GM20431 (cell line): ENCODE data around the gene HIPK3.
"Not testable (repeated sequence)": the region's sequence is repeated elsewhere in the genome, so short reads cannot be mapped to it uniquely, and the experiment has no call there.

Source experiments
- in situ Hi-C: fragments of 300-500 bp; cut with MseI, MboI; formaldehyde crosslinking; loops from one replicate; pipeline ENCODE4 v1.15.0; 2020; ENCODE audit warnings: low sequenced_read_pairs; ENCODE audit not compliant: unreplicated experiment

HIPK3 gene

DNA sequence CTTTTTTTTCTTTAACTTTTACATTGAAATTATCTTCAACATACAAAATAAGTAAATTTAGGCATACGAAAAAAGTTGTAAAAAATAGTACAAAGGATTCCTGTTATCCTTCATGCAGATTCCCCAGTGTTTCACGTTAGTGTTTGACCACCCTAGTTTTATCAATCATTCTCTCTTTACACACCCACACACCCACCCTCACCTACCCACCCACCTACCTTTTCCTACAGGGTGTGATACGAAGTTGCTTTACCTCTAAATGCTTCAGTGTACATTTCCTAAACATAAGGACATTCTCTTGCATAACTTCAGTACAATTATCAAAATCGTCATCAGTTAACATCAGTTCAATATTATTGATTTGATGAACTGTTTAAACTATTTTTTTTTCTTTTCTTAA lies 37.0 kb downstream of the HIPK3 start:
- in situ Hi-C loops = no loop called here

DNA sequence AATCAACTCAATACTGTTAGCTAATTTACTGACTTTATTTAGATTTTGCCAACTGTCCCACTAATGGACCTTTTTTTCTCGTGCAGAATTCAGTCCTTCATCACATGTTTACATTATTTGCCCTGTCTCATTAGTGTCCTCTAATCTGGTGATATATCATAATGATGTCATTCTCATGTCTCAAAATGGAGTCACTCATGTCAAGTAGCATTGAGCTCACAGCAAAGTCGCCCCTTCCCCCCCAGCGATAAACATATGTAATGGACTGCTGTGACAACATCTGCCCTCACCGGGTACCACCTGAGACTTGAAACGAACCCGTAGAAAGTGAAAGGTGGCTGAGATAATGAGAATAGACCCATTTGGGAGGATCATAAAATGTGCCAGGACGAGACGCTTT lies 37.6 kb downstream of the HIPK3 start:
- in situ Hi-C loops = no loop called here

DNA sequence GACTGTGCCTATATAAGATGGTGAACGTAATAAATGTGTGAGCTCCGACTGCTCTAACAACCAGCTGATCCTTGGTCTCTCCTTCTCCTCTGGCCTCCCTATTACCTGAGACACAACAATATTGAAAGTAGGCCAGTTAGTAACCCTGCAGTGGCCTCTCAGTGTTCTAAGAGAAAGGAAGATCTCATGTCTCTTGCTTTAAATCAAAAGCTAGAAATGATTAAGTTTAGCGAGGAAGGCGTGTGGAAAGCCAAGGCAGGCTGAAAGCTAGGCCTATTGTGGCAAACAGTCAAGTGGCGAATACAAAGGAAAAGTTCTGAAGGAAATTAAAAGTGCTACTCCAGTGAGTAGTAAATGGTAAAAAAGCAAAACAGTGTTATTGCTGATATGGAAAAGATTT lies 39.5 kb downstream of the HIPK3 start:
- in situ Hi-C loops = no loop called here

DNA sequence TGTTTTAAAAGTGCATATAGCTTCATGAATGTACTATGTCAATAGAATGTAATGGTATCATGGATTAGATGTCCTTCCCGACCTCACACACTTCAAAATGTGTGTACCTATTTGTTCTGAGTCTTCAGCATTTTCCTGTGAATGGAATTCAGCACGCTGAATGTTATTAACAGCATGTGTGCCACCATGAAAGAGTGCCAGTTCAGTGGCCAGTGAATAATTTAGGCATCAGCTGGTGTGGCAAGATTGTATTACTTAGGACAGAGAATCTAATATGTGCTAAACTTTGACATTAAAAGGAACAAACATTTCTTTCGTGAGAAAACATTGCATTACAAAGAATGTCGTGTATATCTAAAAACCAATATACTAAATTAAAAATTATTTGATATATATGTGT lies 46.4 kb downstream of the HIPK3 start:
- in situ Hi-C loops = no loop called here

DNA sequence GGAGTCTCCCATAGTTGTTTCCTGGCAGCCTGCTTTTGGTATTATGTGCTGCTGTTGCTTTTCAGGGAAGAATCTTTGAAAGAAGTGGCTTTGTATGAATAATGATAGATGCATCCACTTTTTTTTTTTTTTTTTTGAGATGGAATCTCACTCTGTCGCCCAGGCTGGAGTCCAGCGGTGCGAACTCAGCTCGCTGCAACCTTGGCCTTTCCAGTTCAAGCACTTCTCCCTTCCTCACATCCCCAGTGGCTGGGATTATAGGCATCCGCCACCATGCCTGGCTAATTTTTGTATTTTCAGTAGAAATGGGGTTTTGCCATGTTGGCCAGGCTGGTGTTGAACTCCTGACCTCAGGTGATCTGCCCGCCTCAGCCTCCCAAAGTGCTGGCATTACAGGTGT lies 49.6 kb downstream of the HIPK3 start:
- in situ Hi-C loops = not testable (repeated sequence)

DNA sequence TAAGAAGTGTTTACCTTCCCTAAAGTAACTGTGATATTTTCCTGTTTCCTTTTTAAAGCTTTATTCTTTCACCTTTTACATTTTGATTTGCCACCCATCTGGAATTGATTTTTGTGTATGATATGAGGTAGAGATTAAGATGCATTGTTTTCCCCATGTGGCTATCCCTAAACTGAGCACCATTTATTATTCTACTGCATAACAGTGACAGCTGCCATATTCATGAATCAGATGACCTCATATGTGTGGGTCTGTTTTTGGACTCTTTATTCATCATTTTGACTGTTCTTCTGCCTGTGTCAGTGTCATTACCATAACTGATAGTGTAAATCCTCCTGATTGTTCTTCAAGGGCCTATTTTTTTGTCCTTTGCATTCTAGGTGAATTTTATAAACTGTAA lies 50.8 kb downstream of the HIPK3 start:
- in situ Hi-C loops = no loop called here

DNA sequence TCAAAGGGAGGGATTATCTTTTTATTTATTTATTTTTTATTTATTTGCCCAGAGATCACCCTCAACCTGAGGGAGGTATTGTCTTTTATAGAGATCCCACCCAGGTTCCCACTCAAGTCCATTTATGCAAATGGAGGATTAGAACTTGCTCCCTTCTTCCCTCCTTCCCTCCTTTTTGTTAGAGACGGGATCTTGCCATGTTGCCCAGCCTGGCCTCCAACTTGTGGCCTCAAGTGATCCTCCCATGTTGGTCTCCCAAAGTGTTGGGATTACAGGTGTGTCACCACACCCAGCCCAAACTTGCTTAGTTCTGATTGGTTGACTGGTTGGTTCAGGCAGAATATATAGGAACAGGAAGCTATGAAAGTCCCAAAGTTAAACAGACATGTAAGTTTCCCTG lies 51.9 kb downstream of the HIPK3 start:
- in situ Hi-C loops = no loop called here

DNA sequence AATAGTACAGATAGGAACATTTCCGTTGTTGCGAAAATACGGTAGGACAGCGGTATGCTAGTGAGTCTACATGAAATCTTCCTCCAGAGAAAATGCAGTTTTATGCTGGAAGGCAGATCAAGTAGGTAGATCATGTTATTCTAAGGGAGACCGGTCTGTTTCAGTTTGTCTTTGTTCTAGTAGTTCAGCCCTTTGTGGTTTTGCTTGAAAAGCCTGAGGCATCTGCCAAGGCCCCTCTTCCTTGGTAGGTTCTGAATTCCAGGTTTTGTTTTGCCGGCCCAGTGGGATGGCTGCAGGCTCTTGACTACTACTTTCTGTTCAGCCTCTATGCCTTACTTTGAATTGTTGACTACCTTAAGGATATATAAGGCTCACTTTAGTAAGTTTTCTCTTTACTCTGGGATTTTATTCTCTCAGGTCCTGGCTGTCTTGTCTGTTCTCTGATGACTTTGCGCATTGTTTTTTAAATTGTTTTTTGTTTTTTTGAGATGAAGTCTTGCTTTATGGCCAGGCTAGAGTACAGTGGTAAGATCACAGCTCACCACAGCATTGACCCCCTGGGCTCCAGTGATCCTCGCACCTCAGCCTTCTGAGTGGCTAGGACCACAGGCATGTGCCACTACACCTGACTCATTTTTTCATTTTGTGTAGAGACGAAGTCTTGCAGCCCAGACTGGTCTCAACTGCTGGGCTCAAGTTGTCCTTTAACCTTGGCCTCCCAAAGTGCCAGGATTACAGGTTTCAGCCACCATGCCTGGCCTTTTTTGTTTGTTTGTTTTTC lies 53.7 kb downstream of the HIPK3 start:
- in situ Hi-C loops = no loop called here

DNA sequence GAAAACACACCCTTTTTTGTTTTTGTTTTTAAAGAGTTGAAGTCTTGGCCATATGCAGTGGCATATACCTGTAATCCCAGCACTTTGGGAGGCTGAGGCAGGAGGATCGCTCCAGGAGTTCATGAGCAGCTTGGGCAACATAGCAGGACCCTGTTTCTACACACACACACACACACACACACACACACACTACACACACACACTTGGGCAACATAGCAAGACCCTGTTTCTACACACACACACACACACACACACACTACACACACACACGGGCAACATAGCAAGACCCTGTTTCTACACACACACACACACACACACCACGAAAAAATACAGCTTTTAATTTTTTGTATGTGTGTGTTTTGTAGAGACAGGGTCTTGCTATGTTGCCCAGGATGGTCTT lies 54.5 kb downstream of the HIPK3 start:
- in situ Hi-C loops = no loop called here

DNA sequence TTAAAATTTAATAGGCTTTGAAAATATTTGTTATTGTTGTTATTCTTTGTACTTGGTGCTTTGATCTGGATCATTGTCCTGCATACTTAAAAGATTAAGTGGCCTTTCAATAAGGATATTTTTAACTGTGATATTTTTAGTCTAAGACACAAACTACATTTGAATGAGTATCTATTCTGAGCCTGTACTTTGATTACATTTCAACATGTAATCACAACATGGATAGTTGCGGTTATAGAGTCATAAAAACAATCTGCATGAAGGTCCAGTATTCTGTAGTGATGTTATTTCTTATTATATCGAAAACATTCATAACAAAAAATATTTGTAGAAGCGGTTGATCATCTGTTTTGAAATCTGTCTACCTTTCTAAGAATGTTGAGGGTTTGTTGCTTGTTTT lies 58.6 kb downstream of the HIPK3 start:
- in situ Hi-C loops = no loop called here

DNA sequence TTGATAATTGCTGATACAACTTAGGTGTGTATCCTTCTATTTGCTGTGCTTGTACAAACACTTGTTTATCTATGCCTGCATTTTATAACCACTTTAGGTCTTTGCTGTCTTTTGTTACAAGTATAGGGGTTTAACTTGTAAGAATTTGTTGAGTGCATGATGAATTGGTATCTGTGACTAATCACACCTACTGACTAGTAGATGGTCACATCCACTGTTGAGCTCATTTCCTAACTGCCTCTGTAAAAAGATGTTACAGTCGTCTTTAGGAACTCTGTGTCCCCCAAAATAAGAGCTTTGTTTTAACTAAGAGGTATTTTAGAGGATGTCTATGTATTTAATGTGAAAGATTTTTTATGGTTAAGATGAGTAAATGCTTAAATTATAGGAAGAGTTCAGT lies 60.5 kb downstream of the HIPK3 start:
- in situ Hi-C loops = no loop called here

DNA sequence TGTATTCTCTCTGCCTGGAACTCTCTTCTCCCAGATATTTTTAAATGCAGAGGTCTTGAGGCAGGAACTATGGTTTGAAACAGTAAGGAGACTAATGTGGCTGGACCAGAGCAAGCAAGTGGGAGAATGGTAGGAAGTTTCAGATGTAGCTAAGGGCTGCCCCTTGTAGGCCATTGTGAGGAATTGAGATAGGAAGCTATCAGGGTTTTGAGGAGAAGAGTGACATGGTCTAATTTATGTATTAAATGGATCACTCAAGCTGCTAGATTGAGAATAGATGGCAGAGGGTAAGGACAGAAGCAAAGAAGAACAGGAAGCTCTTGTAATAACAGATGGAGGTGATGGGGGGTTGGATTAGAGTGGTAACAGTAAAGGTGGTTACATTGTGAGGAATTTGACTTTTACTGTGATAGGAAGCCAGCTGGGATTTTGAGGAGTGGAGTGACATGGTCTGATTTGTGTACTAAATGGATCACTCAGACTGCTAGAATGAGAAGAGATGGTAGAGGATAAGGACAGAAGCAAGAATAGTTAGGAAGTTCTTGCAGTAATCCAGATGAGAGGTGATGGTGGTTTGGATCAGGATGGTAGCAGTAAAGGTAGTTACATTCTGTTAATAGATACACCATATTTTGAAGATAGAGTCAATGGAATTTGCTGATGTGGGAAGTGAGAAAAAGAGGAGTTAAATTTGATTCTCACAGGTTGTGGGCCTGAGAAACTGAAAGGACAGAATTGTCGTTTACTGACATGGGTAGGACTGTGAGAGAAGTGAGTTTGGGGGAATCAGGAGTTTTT lies 63.0 kb downstream of the HIPK3 start:
- in situ Hi-C loops = no loop called here

DNA sequence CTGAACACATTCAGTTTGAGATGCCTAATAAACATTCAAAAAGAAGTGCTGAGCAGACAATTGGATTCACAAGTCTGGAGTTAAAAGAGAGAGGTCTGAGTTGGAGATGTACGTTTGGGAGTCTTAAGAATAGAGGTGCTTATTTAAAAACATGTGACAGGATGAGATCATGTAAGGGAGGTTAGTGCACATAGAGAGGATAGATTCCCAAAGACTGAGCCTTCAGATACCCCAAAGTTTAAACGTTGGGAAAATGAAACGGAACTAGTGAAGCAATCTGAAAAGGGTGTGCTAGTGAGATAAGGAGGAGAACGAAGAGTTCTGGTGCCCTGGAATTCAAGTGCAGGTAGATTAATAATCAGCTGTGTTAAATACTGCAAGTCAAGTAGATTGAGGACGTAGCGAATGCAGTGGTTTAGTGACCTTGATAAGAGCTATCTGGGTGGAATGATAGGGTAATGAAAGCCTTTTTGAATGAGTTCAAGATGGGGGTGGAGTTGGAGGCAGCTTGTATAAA lies 63.7 kb downstream of the HIPK3 start:
- in situ Hi-C loops = no loop called here

DNA sequence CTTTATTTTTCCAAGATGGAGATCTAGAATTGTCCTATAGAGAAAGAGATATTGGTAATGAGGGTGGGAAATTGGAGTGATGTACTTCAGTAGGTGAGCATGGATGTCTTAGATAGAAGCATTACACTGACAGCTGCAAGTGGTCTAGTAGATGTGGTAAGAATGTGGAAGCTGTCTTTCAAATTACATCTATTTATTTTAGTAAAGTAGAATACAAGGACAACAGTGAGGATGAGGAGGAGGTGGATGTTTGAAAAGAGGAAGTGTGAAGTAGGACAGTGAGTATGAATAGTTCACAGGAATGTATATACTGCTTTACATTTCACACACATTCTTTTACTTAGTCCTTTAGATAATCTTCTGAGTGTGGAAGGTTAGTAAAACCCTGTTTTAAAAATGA lies 64.2 kb downstream of the HIPK3 start:
- in situ Hi-C loops = no loop called here

DNA sequence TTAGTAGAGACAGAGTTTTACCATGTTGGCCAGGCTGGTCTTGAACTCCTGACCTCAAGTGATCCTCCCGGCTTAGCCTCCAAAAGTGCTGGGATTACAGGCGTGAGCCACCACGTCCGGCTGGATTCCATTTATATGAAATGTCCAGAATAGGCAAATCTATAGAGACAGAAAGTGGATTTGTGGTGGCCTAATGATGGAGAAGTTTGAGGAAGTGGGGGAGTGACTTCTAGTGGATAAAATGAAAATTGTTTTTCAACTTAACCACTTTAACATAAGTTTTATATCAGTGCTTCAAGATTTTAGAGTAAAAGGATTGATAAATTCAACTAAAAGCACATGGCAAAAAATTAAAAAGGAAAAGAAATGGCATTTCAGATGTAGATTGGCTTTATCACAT lies 66.2 kb downstream of the HIPK3 start:
- in situ Hi-C loops = no loop called here

DNA sequence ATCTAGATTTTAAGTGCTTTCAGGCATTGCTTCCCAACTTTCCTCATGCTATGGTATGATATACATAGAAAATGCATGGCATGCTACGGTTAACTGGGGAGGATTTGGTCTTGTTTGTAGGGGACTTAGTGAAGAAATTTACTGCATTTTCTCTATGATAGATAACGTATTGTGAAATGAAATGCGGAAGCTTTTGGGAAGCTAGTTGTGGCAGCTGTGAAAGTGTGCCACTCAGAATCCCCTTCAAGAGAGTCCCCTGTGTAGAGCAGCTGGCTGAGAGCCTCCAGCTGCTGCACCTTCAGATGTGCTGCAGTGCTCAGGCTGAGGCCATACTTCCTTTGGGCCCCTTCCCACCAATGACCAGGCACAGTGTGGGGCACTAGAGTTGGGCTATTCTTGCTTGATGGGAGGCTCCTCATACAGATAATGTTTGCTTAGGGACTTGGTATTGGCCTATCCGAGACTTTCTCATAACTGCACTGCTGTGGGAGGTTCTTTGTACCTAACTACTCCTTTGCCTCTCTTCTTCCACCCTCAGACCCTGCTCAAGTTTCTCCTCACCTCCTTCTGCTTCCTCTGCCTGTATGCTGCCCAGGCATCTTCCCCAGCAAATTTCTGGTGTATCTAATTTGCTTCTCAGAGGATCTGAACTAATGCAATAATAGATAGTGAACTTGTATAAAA lies 67.3 kb downstream of the HIPK3 start:
- in situ Hi-C loops = no loop called here

DNA sequence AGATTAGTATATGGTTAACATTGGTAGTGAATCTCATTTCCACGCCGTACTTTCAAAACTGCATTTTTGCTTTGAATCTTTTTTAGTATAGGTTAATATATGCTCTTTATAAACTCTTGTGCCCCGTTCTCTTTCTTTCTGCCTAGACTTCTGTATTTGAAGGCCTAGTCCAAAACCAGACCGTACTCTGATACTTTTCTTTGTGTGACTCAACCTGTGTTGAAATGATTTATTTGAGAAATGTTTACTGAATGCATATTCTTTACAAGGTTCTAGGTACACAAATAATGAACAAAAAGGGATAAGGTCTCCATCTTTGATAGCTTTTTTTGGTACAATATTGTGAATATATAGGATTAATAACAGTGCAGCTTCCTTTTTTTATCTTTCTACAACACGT lies 68.3 kb downstream of the HIPK3 start:
- in situ Hi-C loops = no loop called here

DNA sequence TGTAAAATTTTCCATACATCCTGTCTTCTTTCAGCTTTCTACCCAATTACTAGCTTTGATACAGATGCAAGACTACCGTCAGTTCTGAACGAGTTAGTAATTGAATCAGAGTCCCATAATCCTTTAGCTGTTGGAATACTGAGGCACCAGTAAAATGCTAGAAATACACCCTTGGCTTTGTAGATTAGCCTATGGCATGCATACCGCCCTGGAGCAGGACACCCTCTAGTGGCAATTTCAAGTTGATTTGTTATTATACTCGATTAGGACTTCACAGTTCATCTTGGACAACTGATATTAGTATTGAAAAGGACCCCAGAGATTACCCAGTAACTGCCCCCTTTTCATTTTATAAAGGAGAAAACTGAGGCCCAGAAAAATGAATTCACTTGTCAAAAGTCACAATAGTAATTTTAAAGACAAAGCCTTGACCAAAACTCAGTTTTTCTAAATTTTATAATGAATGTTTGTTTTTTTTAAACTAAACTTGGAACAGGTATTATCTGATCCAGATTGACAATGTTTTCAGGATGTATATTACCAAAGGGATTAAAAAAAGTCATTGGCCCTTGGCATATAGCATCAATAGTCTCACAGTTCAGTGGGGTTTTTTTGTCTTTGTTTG lies 72.6 kb downstream of the HIPK3 start:
- in situ Hi-C loops = loop anchor here (10.0 kb wide), 1 partner anchor 155 kb away; no protein-coding TSS in a partner anchor

DNA sequence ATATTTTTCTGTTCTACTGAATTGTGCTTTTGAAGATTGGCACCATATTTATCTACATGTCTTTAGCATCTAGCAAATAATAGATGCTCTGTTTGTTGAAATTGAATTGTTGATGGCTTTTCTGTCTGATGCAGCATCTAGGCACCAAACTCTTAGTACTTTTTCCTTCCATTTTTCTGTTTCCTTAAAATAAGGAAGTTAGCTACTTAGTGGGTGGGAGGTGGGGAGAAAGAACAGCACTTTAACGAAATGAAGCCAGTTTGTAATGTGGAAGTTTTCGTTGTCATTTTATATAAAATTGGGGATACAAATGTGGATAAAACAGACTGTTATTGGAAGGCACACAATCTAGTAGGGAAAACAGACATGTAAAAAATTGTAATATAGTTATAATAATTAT lies 76.6 kb downstream of the HIPK3 start:
- in situ Hi-C loops = loop anchor here (10.0 kb wide), 1 partner anchor 159 kb away; no protein-coding TSS in a partner anchor

DNA sequence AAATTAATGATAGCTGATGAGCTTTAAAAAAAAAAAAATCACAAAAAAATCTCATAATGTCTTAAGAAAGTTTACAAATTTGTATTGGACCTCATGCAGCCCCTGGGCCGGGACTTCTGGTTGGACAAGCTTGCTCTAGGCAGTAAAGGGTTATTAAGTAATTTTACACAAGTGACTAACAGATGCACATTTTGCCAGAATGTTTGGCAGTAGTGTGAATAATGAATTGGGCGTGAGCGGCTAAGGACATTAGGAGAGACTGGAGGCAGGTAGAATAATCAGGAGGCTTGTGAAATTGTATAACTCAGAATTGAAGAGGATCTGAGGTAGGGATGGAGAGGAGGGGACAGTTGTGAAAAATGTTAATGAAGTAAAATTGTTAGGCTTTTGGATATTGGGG lies 77.4 kb downstream of the HIPK3 start:
- in situ Hi-C loops = loop anchor here (10.0 kb wide), 1 partner anchor 160 kb away; no protein-coding TSS in a partner anchor
